HG03575 (cell line): ENCODE data around the gene THEMIS.

Source experiments
- ATAC-seq: cut with Tn5 transposase; IDR thresholded peaks from one replicate; pipeline ENCODE4 v1.9.1; 2021; ENCODE audit not compliant: unreplicated experiment, insufficient number of reproducible peaks, low FRiP score; ENCODE audit errors: extremely low read depth

The THEMIS gene

GRCh38 chr6:127768223-127768622 is 132.6 kb downstream of the THEMIS start:
- ATAC-seq, result no peak

GRCh38 chr6:127765949-127766348 is 134.9 kb downstream of the THEMIS start:
- ATAC-seq, result no peak

GRCh38 chr6:127762284-127762683 is 138.6 kb downstream of the THEMIS start:
- no peak for ATAC-seq

- no peak for ATAC-seq
Observed at GRCh38 chr6:127761084-127761483, 139.8 kb downstream of the THEMIS start.

GRCh38 chr6:127749095-127749494 is 151.8 kb downstream of the THEMIS start:
- no peak for ATAC-seq

- ATAC-seq, result no peak
Observed at GRCh38 chr6:127748290-127748689, 152.6 kb downstream of the THEMIS start.

- no peak for ATAC-seq
Observed at GRCh38 chr6:127738423-127738822, 162.4 kb downstream of the THEMIS start.

- ATAC-seq, result no peak
Observed at GRCh38 chr6:127737768-127738167, 163.1 kb downstream of the THEMIS start.

- ATAC-seq, result peak; percentile 88
Observed at GRCh38 chr6:127737009-127737486, 163.8 kb downstream of the THEMIS start.

GRCh38 chr6:127732927-127733326 is 167.9 kb downstream of the THEMIS start:
- ATAC-seq, result no peak

- ATAC-seq, result no peak
Observed at GRCh38 chr6:127727260-127727953, 173.5 kb downstream of the THEMIS start.

GRCh38 chr6:127725821-127726220 is 175.0 kb downstream of the THEMIS start:
- no peak for ATAC-seq

- ATAC-seq, result no peak
Observed at GRCh38 chr6:127718694-127719093, 182.2 kb downstream of the THEMIS start.

GRCh38 chr6:127717384-127717783 is 183.5 kb downstream of the THEMIS start:
- no peak for ATAC-seq

GRCh38 chr6:127716465-127716864 is 184.4 kb downstream of the THEMIS start:
- ATAC-seq, result no peak

- no peak for ATAC-seq
Observed at GRCh38 chr6:127710668-127711067, 190.2 kb downstream of the THEMIS start.

GRCh38 chr6:127706216-127706615 is 194.6 kb downstream of the THEMIS start:
- no peak for ATAC-seq

- ATAC-seq, result no peak
Observed at GRCh38 chr6:127695108-127695507, 205.8 kb downstream of the THEMIS start.

- ATAC-seq, result no peak
Observed at GRCh38 chr6:127691146-127691545, 209.7 kb downstream of the THEMIS start.

- ATAC-seq, result no peak
Observed at GRCh38 chr6:127690588-127690987, 210.3 kb downstream of the THEMIS start.

GRCh38 chr6:127690092-127690491 is 210.8 kb downstream of the THEMIS start:
- ATAC-seq, result no peak
